M059J (cell line): ENCODE measurements around the gene SCN3B. TPM values are rescaled to one million over a fixed set of nuclear protein-coding genes. Genes with fewer than 3 reads are reported as not detected.

Experiments
- total RNA-seq: library from RNA; depleted of rRNA; stranded (reverse); fragments of >200 nt; shearing (Covaris generic); gene quantifications from 2 replicates; pipeline ENCODE4 v1.2.3, GENCODE V29; 2014; rRNA removed

The SCN3B gene
- total RNA-seq, 1 experiment from 2014 or later: not detected

Other genes starting within 250 kb of the SCN3B start
- gene GRAMD1B, start 224.4 kb downstream of the SCN3B start, total RNA-seq: 36.4 and 41.5 TPM in 2 replicates
- 5.9 and 7.3 TPM in 2 replicates for gene ZNF202, start 87.0 kb upstream of the SCN3B start, total RNA-seq
- not detected in 2 replicates for gene OR6X1, start 99.9 kb upstream of the SCN3B start, total RNA-seq
- gene OR6M1, start 151.7 kb upstream of the SCN3B start, total RNA-seq: not detected in 2 replicates
- not detected in 2 replicates for gene TMEM225, start 231.0 kb upstream of the SCN3B start, total RNA-seq
- not detected in 2 replicates for gene OR8D4, start 247.5 kb upstream of the SCN3B start, total RNA-seq